Transverse colon (tissue), 4 donors: Measurements from ENCODE around the gene POM121L2. TPM values are rescaled to one million over a fixed set of nuclear protein-coding genes. Genes with fewer than 3 reads are reported as not detected.

Experiments used
- DNase-seq: peaks from one replicate; pipeline ENCODE4 v3.0.0-alpha.2; 2019
- H3K27ac ChIP-seq, 4 donors: fragments of 200-600 bp; sonication (generic); 2 replicates each; pipeline ENCODE4 v1.5.1; 2016 to 2018; ENCODE audit warnings: inconsistent platforms in 4 of 4
- H3K27me3 ChIP-seq: fragments of 200-600 bp; sonication (generic); 2 replicates; pipeline ENCODE4 v1.5.1; 2017; ENCODE audit warnings: inconsistent platforms
- H3K36me3 ChIP-seq, 4 donors: fragments of 200-600 bp; sonication (generic); 2 replicates each; pipeline ENCODE4 v1.5.1; 2017 to 2019; ENCODE audit warnings: inconsistent platforms in 4 of 4
- H3K4me1 ChIP-seq, 4 donors: fragments of 200-600 bp; sonication (generic); 2 replicates each; pipeline ENCODE4 v1.5.1; 2017 to 2020; ENCODE audit warnings: inconsistent platforms in 4 of 4
- H3K4me3 ChIP-seq, 4 donors: fragments of 200-600 bp; sonication (generic); 1 replicate in 1 of 4; 2 replicates in 3 of 4; pipeline versions ENCODE4 v1.5.1 to v1.6.1; 2017 to 2019; ENCODE audit warnings: inconsistent platforms in 4 of 4
- H3K9me3 ChIP-seq, 2 donors: fragments of 200-600 bp; sonication (generic); 2 replicates each; pipeline ENCODE4 v1.5.1; 2017 to 2019; ENCODE audit warnings: inconsistent platforms in 2 of 2
- CTCF ChIP-seq, 5 experiments: fragments of 200-600 bp in 3 of 5; fragments of 450-650 bp in 2 of 5; sonication (generic) in 3 of 5; IDR thresholded peaks; 1 replicate in 2 of 5; 2 replicates in 3 of 5; pipeline ENCODE4 v1.5.1; 2016 to 2017; ENCODE audit warnings: antibody characterized with exemption in 5 of 5, inconsistent platforms in 3 of 5, mild to moderate bottlenecking in 2 of 5, moderate library complexity in 1 of 5
- EP300 ChIP-seq: sonication (generic); formaldehyde crosslinking; IDR thresholded peaks from one replicate; pipeline ENCODE4 v1.6.1; 2017; ENCODE audit warnings: antibody characterized with exemption, low read depth
- POLR2A ChIP-seq: fragments of 450-650 bp; IDR thresholded peaks from one replicate; pipeline ENCODE4 v1.6.1; 2016; ENCODE audit warnings: antibody characterized with exemption, mild to moderate bottlenecking, moderate library complexity
- POLR2AphosphoS5 ChIP-seq, 3 donors: sonication (generic); formaldehyde crosslinking; IDR thresholded peaks; one replicate each; pipeline ENCODE4 v1.6.1; 2016; ENCODE audit warnings: antibody characterized with exemption in 3 of 3
- WGBS, 2 donors: methylation state at CpG; one replicate each; pipeline ENCODE4 v1.1.5; 2018; ENCODE audit warnings: low coverage in 1 of 2; 5-methylcytosine and 5-hydroxymethylcytosine counted together
- in situ Hi-C, 4 donors: fragments of 200-750 bp; cut with MboI; loops; one replicate each; pipeline versions ENCODE4 v1.15.0 to v1.15.1; 2017; ENCODE audit warnings: low sequenced_read_pairs in 3 of 4, low pct_ligation_motif_present in 1 of 4, low pct_unique_long_range_greater_than_20kb in 1 of 4
- intact Hi-C: fragments of 100-400 bp; cut with DNase I; formaldehyde crosslinking; loops from one replicate; pipeline ENCODE4 v1.15.1; 2023; ENCODE audit warnings: low total_unique reads
- total RNA-seq, 4 donors: library from RNA; depleted of rRNA; stranded (reverse); fragments of >200 nt; gene quantifications; one replicate each; pipeline ENCODE4 v1.1.0, GENCODE V29; 2016

Gene POM121L2
- total RNA-seq, 4 donors from 2014 or later, result not detected

GRCh38 chr6:27280064-27280539, 32.0 kb downstream of the POM121L2 start:
- Histone ChIP-seq H3K27me3 (peaks cover 99% of the 10 kb centered on the region), H3K4me1 (peaks cover 0 to 12% (median 3%) of the 10 kb centered on the region in 4 donors), H3K27ac (no peak overlapping the region), H3K9me3 (peaks cover 3% of the 10 kb centered on the region in 2 donors), H3K36me3 (no peaks in the 10 kb centered on the region), H3K4me3 (peak overlapping the region in 1 of 4 donors; percentile 14)
- TF ChIP-seq EP300, result no peak
- no peak for TF ChIP-seq POLR2AphosphoS5 (IDR thresholded peaks at IDR 0.05)
- TF ChIP-seq POLR2A, result no peak
- no peak for TF ChIP-seq CTCF (IDR thresholded peaks at IDR 0.05)
- in situ Hi-C loops, result no loop called here
- intact Hi-C loops, result no loop called here
- DNase-seq, result no peak
- WGBS, 2 donors, result 7 to 9% methylated on average over 7 to 17 of the region's 17 CpGs

- intact Hi-C loops (no loop called here), in situ Hi-C loops (no loop called here)
- Histone ChIP-seq H3K27ac (no peak overlapping the region), H3K4me1 (peaks cover 0 to 12% (median 3%) of the 10 kb centered on the region in 4 donors), H3K4me3 (peak overlapping the region in 1 of 4 donors; percentile 14), H3K27me3 (peaks cover 99% of the 10 kb centered on the region), H3K9me3 (peaks cover 3% of the 10 kb centered on the region in 2 donors), H3K36me3 (no peaks in the 10 kb centered on the region)
- 16 to 21% methylated on average over 5 to 24 of the region's 24 CpGs for WGBS, 2 donors
- no peak for TF ChIP-seq POLR2AphosphoS5 (IDR thresholded peaks at IDR 0.05)
- TF ChIP-seq EP300, result no peak
- TF ChIP-seq CTCF (IDR thresholded peaks at IDR 0.05), result no peak
- no peak for TF ChIP-seq POLR2A
- no peak for DNase-seq
Measured at GRCh38 chr6:27279513-27280063, 32.5 kb downstream of the POM121L2 start.

- 31 to 43% methylated on average over 22 to 36 of the region's 36 CpGs for WGBS, 2 donors
- Histone ChIP-seq H3K4me3 (no peak overlapping the region), H3K36me3 (no peaks in the 10 kb centered on the region), H3K9me3 (no peaks in the 10 kb centered on the region), H3K4me1 (peaks cover 0 to 8% (median under 1%) of the 10 kb centered on the region in 4 donors), H3K27me3 (peaks cover 88% of the 10 kb centered on the region), H3K27ac (no peak overlapping the region)
- TF ChIP-seq CTCF (IDR thresholded peaks at IDR 0.05) (no peak), POLR2A (no peak), POLR2AphosphoS5 (IDR thresholded peaks at IDR 0.05) (no peak), EP300 (no peak)
- intact Hi-C loops (no loop called here), in situ Hi-C loops (no loop called here)
- DNase-seq, result no peak
Measured at GRCh38 chr6:27275025-27275956, 36.8 kb downstream of the POM121L2 start.

- no peak overlapping the region for H3K4me3 ChIP-seq
- no peaks in the 10 kb centered on the region for H3K9me3 ChIP-seq
- no peaks in the 10 kb centered on the region for H3K36me3 ChIP-seq
- no peaks in the 10 kb centered on the region for H3K4me1 ChIP-seq
- DNase-seq, result no peak
- intact Hi-C loops, result no loop called here
- in situ Hi-C loops, result no loop called here
- H3K27me3 ChIP-seq, result peaks cover 86% of the 10 kb centered on the region
- TF ChIP-seq POLR2AphosphoS5 (IDR thresholded peaks at IDR 0.05) (no peak), POLR2A (no peak), CTCF (IDR thresholded peaks at IDR 0.05) (no peak)
- H3K27ac ChIP-seq, result no peak overlapping the region
- WGBS, 2 donors, result 61 to 74% methylated on average over 10 to 11 of the region's 11 CpGs
Measured at GRCh38 chr6:27273783-27274182, 38.3 kb downstream of the POM121L2 start.
